ENCODE data around the gene HINFP. TPM values are rescaled to one million over a fixed set of nuclear protein-coding genes. Genes with fewer than 3 reads are reported as not detected.

HINFP gene
- total and polyA plus RNA-seq, 9 of the 15 experiments (the other 6 are each of a cell fraction or from before 2014, with no cell fraction given), result 13.8 to 34.1 (median 22.5) TPM

GRCh38 chr11:119108146-119108856, 13.1 kb upstream of the HINFP start (continued):
- TF ChIP-seq NKRF (IDR thresholded peaks at IDR 0.05; ENCODE audit: borderline replicate concordance) (peak; percentile 53; the same call in 1 of the 2 replicates), EGR1 (conservative IDR thresholded peaks at IDR 0.05) (no peak), ESRRA (IDR thresholded peaks at IDR 0.05; ENCODE audit: borderline replicate concordance, low read depth) (peak; percentile 15; the same call in 1 of the 2 replicates), MAZ (CRISPR knock-in tag; conservative IDR thresholded peaks at IDR 0.05 in 1 of 2, IDR thresholded peaks at IDR 0.05 in 1 of 2) (peak; percentile 63 to 68), ZNF609 (CRISPR knock-in tag; IDR thresholded peaks at IDR 0.05; ENCODE audit: borderline replicate concordance) (no peak), NFE2 (IDR thresholded peaks at IDR 0.05; ENCODE audit: low read depth) (peak; percentile 31; the same call in 1 of the 2 replicates), EP300 (IDR thresholded peaks at IDR 0.05; ENCODE audit: low read length) (peak; percentile 61; the same call in 1 of the 2 replicates), MNT (conservative IDR thresholded peaks at IDR 0.05) (peak; percentile 74 to 90; a peak in 3 of 4 replicates), RB1 (IDR thresholded peaks at IDR 0.05; ENCODE audit: low read depth) (no peak), SMARCC2 (IDR thresholded peaks at IDR 0.05; ENCODE audit: low read depth) (peak; percentile 27; the same call in 1 of the 2 replicates), POLR2A (conservative IDR thresholded peaks at IDR 0.05) (peak; percentile 72), NCOA1 (IDR thresholded peaks at IDR 0.05; ENCODE audit: low read depth) (0 out of 2 replicates have a peak, but pooled peaks have one; percentile 24), RCOR1 (IDR thresholded peaks at IDR 0.05; ENCODE audit: borderline replicate concordance in 1 of 2, low read depth in 2 of 2, low read length in 2 of 2) (peak in 1 of 2 experiments; percentile 93; a peak in 3 of 4 replicates), ETS1 (conservative IDR thresholded peaks at IDR 0.05; ENCODE audit: control insufficient read depth, low read depth, low read length) (0 out of 2 replicates have a peak, but pooled peaks have one; percentile 39), SMARCA4 (IDR thresholded peaks at IDR 0.05) (0 out of 2 replicates have a peak, but pooled peaks have one; percentile 35)
